HEK293 (cell line): Measurements from ENCODE around the gene SCN1A.

Experiments used
- CTCF ChIP-seq: fragments of 450-650 bp; formaldehyde crosslinking; IDR thresholded peaks from 2 replicates; pipeline ENCODE4 v1.5.1; 2016; ENCODE audit warnings: missing biosample characterization, missing genetic modification characterization
- GLIS2 ChIP-seq: fragments of 450-650 bp; formaldehyde crosslinking; IDR thresholded peaks from 2 replicates; pipeline ENCODE4 v1.5.1; 2016; ENCODE audit warnings: missing biosample characterization, missing genetic modification characterization
- KLF9 ChIP-seq: fragments of 450-650 bp; formaldehyde crosslinking; IDR thresholded peaks from 2 replicates; pipeline ENCODE4 v1.5.1; 2016; ENCODE audit warnings: missing biosample characterization, missing genetic modification characterization, low read depth
- PATZ1 ChIP-seq: fragments of 450-650 bp; formaldehyde crosslinking; IDR thresholded peaks from 2 replicates; pipeline ENCODE4 v1.5.1; 2016; ENCODE audit warnings: missing biosample characterization, missing genetic modification characterization
- PRDM1 ChIP-seq: fragments of 450-650 bp; formaldehyde crosslinking; IDR thresholded peaks from 2 replicates; pipeline ENCODE4; 2016; ENCODE audit warnings: missing biosample characterization, missing genetic modification characterization
- REST ChIP-seq: fragments of 450-650 bp; formaldehyde crosslinking; IDR thresholded peaks from 2 replicates; pipeline ENCODE4 v1.5.1; 2016; ENCODE audit warnings: missing biosample characterization, missing genetic modification characterization
- SP3 ChIP-seq: fragments of 450-650 bp; formaldehyde crosslinking; IDR thresholded peaks from 2 replicates; pipeline ENCODE4 v1.5.1; 2016; ENCODE audit warnings: missing biosample characterization, missing genetic modification characterization
- ZBTB1 ChIP-seq: fragments of 450-650 bp; formaldehyde crosslinking; IDR thresholded peaks from 2 replicates; pipeline ENCODE4 v1.5.1; 2016; ENCODE audit warnings: missing biosample characterization, missing genetic modification characterization
- ZFP41 ChIP-seq: fragments of 450-650 bp; formaldehyde crosslinking; IDR thresholded peaks from 2 replicates; pipeline ENCODE4 v1.5.1; 2016; ENCODE audit warnings: missing biosample characterization, missing genetic modification characterization, borderline replicate concordance
- ZNF391 ChIP-seq: fragments of 450-650 bp; formaldehyde crosslinking; IDR thresholded peaks from 2 replicates; pipeline ENCODE4 v1.5.1; 2016; ENCODE audit warnings: low read depth, missing biosample characterization, missing genetic modification characterization, borderline replicate concordance
- ZNF398 ChIP-seq: fragments of 450-650 bp; formaldehyde crosslinking; IDR thresholded peaks from 2 replicates; pipeline ENCODE4 v1.5.1; 2017; ENCODE audit warnings: missing biosample characterization, missing genetic modification characterization
- ZSCAN5A ChIP-seq: fragments of 450-650 bp; formaldehyde crosslinking; IDR thresholded peaks from 2 replicates; pipeline ENCODE4 v1.5.1; 2016; ENCODE audit warnings: missing biosample characterization, missing genetic modification characterization

GRCh38 chr2:166068981-166069380 is 58.8 kb downstream of the SCN1A start:
- TF ChIP-seq ZNF398 (no peak), ZBTB1 (no peak), ZSCAN5A (tag by site-specific recombination) (no peak), REST (tag by site-specific recombination) (no peak), CTCF (no peak), PRDM1 (tag by site-specific recombination) (no peak), KLF9 (tag by site-specific recombination) (no peak), PATZ1 (no peak), ZNF391 (tag by site-specific recombination) (no peak), GLIS2 (tag by site-specific recombination) (no peak), ZFP41 (tag by site-specific recombination) (no peak), SP3 (tag by site-specific recombination) (no peak)
